GM18498 (cell line): ENCODE data around the gene SCN8A.
"Not testable (repeated sequence)": the region's sequence is repeated elsewhere in the genome, so short reads cannot be mapped to it uniquely, and the experiment has no call there.

Experiments used
- ATAC-seq: cut with Tn5 transposase; IDR thresholded peaks from one replicate; pipeline ENCODE4 v1.9.1; 2021; ENCODE audit warnings: mild to moderate bottlenecking, moderate library complexity; ENCODE audit not compliant: unreplicated experiment

The SCN8A gene

DNA sequence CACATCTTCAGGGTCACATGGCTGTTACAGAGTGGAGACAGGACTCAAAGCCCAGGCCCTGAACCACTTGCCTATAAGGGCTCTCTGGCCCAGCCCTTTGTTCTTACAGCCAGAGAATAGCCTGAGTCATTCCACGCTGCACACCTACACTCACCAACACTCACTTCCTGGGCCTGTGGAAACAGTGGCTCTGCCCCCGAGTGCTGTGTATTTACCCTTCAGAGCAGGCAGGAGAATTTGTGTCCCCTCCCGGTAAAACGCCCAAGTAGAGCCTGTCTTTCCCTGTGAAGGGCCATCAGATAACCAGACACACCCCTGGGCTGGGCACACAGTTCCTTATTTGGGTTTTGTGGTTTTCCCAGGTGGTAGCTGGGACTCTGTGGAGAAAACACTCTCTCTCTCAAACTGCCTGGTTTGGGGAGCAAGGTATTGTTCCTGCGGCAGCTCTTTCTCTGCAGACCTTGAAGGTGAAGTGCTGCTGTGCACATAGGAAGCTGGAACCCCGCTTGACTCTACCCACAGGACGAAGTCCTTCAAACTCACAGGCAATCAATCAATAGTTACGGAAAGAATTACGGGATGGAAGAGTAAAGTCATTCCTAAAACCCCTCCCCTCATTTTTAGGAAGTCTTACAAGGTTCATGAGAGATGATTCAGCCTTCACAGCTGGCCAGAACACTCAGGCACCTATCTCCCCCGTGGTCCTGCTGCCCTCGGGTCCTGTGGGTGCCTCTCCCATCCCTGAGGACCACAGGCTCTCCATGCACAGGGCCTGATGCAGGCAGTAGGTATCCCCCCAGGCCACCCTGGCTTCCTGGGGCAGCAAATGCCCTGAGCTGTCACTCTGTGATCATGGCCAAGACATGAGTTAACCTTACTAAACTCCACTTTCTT is 237.1 kb downstream of the SCN8A start:
- ATAC-seq, result no peak

DNA sequence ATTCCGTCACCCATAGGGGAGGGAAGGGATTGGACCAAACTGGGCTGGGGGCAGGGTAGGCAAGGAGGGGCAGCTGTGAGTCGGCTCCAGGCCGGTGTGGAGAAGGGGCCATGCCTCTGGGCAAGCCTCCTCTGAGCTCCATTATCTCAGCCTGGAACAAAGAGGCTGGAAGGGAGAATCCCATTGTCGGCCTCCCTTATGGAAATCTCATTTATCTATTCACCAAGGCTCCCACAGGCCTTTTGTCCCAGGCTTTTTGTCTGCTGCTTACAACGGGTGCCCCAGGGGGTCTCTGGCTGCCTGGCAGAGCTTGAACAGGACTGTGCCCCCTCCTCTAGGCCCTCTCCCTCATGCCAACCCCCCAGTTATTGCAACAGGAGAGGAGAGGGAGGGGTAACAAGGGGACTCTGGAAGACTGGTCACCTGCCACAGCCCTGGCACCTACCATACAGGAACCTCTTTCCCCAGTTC is 238.0 kb downstream of the SCN8A start:
- ATAC-seq, result no peak

DNA sequence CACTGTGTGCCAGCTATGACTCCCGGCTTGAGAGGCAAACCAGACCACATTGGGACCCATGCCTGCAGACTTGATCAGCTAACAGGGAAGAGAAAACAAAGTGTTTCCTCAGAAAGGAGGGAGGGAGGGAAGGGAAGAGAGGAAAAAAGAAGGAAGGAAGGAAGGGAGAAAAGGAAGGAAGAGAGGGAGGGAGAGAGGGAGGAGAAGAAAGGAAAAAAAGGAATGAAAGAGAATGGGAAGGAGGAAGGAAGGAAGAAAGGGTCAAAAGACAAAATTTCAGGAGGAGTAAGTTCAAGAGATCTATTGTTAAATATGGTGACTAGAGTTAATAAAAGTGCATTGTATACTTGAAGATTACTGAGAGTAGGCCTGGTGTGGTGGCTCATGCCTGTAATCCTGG is 238.6 kb downstream of the SCN8A start:
- ATAC-seq, result no peak

DNA sequence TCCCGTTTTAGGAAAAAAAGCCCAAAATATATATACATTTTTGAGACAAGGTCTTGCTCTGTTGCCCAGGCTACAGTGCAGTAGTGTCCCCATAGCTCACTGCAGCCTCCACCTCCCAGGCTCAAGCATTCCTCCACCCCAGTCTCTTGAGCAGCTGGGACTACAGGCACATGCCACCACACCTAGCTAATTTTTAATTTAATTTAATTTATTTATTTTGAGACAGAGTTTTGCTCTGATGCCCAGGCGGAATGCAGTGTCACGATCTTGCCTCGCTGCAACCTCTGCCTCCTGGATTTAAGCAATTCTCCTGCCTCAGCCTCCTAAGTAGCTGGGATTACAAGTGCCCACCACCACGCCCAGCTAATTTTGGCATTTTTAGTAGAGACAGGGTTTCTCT is 240.8 kb downstream of the SCN8A start:
- not testable (repeated sequence) for ATAC-seq

DNA sequence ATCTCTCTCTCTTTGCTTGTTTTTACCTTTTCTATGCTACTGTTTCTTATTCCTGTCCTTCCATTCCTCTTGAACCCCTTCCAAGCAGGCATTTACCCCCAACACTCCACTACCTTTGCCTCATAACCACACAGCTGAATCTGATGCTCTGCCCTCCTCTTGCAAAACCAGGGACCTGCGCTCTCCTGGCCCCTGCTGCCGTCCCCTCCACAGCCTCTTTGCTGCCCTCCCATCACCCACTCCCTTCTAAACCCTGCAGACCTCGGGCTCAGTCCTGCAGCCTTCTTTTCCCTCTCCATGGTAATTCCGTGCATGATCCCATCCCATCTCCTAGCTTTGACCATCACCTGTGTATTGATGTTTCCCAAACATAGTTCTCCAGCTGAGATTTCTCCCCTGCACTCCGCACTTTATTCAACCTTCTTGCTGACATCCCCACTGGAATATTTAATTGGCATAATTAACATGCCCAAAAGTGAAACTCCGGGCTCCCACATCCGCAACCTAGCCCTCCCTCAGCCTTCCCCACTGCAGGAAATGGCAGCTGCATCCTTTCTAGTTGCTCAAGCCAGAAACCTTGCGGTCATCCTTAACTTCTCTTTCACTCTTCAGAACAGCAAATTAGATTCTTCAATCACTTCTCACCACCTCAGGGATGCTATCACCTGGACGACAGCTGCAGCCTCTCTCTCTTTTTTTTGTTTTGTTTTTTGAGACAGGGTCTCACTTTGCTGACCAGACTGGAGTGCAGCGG is 241.5 kb downstream of the SCN8A start:
- ATAC-seq, result no peak

DNA sequence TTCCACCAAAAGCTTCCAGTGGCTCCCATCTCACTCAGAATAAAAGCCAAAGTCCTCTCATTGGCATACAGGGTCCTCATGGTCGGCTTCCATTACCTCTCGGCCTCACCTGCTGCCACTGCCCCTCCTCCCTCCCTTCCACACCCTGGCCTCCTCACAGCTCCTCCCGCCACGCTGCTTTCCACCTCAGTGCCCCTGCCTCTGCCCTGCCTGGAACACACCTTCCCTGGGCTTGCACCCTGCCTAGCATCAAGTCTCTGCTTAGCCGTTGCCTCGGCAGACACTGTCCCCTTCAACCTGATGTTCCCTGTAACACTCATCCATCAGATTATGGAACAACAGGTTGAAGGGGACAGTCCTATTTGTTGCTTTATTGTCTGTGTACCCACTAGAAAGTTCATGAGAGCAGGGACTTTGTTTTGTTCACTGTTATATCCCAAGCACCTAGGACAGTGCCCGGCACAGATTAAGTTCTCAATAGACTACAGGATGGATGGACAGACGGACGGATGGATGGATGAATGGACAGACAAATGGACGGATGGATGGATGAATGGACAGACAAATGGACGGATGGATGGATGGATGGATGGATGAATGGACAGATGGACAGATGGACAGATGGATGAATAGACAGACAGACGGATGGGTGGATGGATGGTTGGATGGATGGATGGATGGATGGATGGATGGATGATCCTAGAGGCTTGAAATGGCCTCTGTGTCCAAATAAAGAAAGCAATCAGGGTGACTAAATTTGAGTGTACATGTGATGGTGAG is 242.6 kb downstream of the SCN8A start:
- no peak for ATAC-seq

DNA sequence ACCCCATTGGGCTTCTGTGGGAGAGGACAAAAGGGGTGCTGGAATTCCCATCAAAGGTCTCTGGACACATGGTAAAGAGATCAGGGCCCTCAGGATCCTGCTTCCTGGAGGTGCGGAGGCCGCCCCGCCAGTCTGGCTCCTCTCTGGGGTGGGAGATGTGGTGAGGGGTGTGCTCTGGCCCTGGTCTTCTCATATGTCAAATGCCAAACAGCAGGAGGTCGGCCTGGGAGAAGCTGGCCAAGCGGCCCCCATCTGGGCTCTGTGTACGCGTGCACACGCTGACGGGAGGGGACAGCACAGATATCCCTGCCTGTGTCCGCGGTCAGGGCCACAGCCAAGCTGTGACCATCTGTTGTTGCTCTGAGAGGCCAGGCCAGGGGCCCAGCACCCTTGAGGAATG is 243.4 kb downstream of the SCN8A start:
- no peak for ATAC-seq

DNA sequence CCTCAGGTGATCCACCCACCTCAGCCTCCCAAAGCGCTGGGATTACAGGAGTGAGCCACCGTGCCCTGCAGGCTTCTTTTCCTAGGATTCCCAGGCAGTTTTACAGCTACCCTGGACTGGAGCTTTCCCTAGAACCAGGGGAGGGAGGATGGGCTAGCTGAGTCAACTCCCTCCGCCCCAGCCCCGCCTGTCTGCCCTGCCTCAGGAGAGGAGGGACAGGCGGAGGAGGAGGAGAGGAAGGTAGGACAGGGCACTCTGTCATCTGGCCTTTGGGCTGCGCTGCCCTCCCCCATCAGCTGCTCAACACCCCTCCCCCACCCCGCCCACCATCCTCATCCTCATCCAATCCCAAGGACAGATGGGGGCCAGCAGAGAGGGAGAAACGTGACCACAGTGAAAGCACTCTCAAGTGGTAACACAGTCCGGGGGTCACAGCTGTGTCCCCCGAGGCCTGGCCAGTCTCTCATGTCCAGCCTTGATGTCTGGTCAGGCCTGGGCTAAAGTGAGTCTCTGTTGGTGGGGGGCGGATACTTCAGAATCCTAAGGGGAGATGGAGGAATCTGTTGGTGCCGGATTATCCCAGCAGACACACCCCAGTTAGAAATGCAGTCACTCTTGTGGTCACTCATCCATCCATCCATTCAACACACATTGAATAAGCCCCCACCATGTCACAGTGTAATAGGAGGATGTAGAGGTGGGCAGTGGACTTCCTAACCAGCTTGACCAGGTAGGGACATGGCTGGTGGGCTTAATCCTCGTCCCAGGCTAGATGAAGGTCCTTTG is 245.2 kb downstream of the SCN8A start:
- ATAC-seq, result no peak

DNA sequence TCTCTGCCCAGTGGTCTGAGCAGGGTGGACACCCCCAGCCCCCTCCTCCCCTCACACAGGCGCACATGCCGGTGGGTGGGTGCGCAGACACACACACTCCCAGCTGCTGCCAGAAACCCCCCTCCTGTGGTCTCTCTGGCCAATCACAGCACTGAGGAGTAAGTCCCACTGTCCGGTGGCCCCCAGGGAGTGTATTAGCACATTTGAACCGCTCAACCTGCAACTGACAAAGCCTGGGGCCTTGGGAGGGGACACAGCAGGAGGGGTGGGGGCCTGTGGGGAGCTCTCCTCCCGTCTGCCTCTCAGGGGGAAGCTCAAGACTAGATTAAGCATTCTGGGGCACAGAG is 245.8 kb downstream of the SCN8A start:
- ATAC-seq, result no peak

DNA sequence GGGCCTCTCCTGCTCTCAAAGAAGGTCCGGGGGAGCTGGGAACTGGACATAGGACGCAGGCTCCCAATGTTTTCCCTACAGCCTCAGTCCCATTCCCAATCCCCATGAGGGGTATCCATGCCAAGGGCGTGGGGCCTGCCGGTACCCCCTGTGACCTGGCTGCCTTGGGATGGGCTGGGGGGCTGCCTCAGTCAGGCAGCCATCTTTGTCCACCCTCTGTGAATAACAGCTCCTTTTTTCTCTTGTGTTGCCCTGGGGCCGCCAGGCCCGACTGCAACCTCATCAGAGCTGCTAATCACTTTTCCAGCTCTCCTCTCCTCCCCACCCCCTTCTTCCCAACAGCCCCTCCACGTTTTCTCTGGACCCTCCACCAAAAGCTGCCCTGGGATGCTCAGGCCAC is 246.3 kb downstream of the SCN8A start:
- no peak for ATAC-seq

DNA sequence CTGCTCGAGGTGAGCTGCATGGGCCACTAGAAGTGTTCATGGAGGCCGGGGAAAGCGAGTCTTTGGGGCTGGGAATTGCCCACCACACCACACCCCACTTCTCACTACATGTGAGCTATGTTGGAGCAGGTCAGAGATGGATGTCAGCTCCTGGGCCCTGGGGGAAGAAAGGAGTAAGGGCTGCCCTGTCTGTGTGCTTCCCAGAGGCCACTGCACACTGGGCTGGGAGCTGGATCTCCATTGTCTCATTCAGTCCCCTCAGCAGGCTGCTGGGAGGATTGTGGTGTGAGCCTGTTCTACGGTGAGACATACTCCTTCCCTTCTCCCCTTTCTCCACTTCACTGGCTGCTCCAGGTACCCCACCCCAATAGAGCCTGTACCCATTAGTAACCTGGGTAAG is 247.0 kb downstream of the SCN8A start:
- no peak for ATAC-seq

DNA sequence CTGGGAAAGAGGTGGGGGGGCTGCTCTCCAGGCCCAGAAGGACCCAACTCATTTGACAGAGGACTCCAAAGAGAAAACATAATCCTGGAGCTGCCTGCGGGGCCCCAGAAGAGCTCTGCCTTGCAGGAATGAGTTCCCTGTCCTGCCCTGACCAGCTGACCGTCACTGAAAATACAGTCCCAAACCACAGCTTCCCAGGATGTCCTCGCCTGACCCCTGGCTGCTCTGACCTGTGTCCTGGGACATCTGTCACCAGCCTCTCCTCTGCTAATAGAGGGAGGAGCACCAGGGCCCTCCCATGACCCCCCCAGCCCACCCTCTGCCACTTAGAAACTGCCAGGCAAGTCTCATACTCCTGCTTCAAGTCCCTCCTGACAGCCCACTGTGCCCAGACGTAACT is 247.7 kb downstream of the SCN8A start:
- no peak for ATAC-seq

DNA sequence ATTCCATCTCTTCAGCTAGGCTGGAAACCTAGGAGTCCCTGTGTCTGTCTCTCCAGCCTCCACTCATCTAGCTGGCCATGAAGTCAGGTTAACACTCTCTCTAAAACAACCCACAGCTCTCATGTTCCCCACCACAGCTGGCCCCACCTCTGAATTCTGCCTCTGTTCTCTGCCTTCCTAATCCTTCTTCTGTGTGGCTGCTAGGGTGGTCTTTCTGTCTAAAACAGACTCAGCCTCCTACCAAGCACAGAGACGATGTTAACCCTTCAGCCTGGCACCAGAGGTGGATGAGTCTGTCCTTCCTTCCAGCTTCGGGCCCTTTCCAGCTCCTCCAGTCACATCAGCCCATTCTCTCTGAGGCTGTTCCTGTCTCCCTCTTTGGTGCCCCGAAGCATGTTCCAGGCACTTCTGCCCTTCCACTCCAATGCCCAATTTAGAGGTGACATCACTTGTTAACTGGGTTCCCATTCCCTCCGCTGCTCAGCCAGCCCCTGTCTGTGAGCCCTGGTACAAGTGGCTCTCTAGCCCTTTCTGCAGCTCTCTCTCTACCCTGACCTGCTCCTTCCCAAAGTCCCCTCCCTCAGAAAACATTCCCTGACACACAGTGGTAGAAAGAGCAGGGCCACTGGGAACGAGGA is 248.4 kb downstream of the SCN8A start:
- no peak for ATAC-seq

DNA sequence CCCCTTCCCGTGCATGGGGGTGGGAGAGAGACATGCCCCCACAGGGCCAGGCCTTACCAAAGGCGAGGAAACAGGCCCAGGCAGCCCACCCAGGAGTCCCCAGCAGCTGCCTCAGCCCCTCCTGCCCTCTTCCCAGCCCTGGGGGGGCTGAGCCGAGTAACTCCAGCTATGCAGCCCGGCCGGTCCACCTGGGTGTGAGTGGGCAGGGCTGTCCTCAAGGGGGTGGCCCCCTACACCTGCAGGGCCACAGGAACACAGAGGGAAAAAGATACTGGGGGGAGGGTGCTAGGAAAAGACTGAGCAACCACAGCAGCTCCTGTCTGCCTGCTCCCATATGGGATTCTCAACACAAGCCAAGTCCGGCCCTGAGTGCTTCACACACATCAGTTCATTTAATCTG is 249.9 kb downstream of the SCN8A start:
- no peak for ATAC-seq

DNA sequence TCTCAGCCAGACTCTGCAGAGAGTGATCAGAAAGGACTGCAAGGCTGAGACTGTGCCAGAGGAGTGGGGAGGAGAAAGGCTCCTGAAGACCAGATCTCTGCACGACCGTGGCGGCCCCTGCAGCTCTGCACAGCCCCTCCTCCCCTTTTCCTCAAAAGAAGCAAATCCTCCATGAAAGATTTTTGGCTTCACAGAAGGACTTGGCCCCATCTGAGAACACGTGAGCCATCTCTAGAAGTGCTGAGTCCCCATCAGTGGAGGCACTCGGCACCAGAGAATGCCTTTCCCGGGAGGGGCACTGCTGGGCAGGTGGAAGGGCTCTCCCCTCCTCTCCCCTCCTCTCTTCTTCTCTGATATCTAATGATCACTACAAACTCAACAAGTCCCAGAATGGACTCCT is 250.7 kb downstream of the SCN8A start:
- ATAC-seq, result no peak

DNA sequence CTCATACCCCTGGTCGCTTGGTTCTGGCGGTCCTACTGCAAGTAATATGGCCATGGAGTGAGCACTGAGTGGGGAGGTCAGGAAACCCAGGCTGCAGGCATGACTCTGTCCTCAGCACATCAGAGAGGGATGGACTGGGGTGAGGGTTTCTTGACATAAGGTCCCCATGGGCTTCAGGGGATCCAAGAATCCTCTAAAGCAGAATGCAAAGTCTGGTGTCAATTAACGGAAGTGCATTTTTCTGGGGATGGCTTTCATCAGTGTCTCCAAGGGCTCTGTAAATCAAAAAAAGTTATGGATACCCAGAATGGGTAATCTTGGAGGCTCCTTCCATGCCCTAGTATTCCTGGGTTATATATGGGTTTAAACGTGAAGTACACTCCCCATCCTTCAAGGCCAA is 253.8 kb downstream of the SCN8A start:
- ATAC-seq, result no peak

DNA sequence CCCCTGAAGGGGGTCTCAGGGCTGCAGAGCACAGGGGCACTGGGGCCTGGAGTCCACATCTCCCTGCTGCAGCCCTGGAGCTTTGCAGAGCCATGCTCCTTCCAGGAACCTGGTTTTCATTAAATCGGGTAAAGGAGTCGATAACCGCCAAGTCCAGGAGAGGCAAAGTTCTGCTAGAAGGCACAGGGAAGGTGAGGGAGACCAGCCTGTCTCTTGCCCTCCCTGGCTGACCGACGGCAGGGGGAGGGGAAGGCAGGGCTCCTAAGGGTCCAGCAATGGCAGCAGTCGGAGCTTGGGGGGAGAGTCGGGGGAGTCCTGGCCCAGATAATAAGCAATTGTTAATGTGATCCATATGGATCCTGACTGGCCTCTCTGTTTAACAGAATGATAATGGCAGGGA is 254.4 kb downstream of the SCN8A start:
- ATAC-seq, result no peak

DNA sequence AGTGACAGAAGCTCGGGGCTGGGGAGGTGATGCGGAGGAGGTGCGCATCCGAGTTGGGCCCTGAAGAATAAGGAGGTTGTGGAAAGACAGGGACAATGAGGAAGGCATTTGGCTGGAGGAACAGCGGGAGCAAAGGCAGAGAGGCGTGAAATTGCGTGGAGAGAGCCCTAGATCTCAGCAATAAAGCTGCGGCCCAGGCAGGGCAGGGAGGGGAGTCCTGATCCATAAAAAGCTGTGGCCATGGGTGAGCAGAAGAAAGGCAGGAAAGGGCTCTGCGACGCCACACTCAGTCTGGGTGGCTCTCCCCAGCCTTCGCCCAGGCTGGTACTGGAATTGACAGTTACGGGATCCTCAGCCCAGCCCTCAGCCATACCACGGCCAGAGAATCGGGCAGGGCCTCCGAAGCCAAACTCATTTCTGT is 255.2 kb downstream of the SCN8A start:
- ATAC-seq, result no peak

DNA sequence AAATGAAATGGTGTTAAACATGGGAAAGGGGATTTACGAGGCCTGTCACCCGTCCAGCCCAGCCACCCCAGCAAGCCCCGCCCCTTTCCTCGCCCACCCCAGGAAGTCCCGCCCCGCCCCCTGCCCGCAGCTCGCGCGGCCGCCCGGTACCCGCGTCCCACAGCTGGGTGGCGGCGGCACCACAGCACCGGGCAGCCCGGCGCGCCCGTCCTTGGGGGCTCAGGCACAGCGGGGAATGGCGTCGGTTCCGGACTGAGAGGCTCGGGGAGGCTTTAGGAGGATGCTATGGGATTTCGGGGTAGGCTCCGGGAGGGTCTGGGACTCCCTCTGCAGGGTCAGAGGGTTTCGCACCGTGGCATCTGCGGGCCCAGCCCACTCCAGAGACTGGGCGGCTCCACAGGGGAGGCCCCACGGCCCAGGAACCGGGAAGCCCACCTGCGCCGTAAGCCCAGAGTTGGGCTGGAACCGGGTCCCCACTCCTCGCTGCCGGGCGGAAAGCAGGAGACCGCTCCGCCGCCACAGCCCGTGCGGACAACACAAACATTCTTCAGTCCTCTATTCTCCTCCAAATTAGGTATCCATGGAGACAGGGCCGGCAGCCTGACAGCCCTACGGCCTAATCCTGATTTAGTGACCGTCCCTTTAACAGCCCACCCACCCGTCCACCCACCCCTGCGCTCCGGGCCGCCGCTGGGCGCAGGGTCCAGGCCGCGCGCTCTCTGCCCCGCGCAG is 256.0 kb downstream of the SCN8A start:
- no peak for ATAC-seq
